HG03103 (cell line): Measurements from ENCODE around the gene BCAN.

Source experiments
- ATAC-seq: cut with Tn5 transposase; IDR thresholded peaks from one replicate; pipeline ENCODE4 v1.9.1; 2021; ENCODE audit warnings: low read depth; ENCODE audit not compliant: unreplicated experiment

BCAN gene

GRCh38 chr1:156675210-156676113 lies 33.5 kb downstream of the BCAN start:
- no peak for ATAC-seq

GRCh38 chr1:156676114-156676819 lies 34.4 kb downstream of the BCAN start:
- ATAC-seq, result no peak

GRCh38 chr1:156676820-156677615 lies 35.1 kb downstream of the BCAN start, which contains the start of gene NES:
Gene NES, minus strand, starts transcription at chr1:156677407. Its CDS starts 143 bp downstream, at chr1:156677264.
- ATAC-seq, result no peak

GRCh38 chr1:156677616-156678596 lies 36.0 kb downstream of the BCAN start:
- no peak for ATAC-seq

- no peak for ATAC-seq
These were observed 38.1 kb downstream of the BCAN start for GRCh38 chr1:156680056-156680455.

GRCh38 chr1:156681196-156681960 lies 39.5 kb downstream of the BCAN start:
- ATAC-seq, result no peak

GRCh38 chr1:156682166-156682890 lies 40.4 kb downstream of the BCAN start:
- ATAC-seq, result no peak

- ATAC-seq, result no peak
These were observed 42.4 kb downstream of the BCAN start for GRCh38 chr1:156684227-156684782.

GRCh38 chr1:156689035-156689952 lies 47.4 kb downstream of the BCAN start:
- ATAC-seq, result no peak

GRCh38 chr1:156689953-156690674 lies 48.2 kb downstream of the BCAN start:
- no peak for ATAC-seq

- no peak for ATAC-seq
These were observed 48.7 kb downstream of the BCAN start for GRCh38 chr1:156690675-156691036.

- ATAC-seq, result no peak
These were observed 49.3 kb downstream of the BCAN start for GRCh38 chr1:156691191-156691590.

- ATAC-seq, result no peak
These were observed 49.9 kb downstream of the BCAN start for GRCh38 chr1:156691665-156692440.

- no peak for ATAC-seq
These were observed 50.6 kb downstream of the BCAN start for GRCh38 chr1:156692441-156692924.
